SK-N-MC (cell line): ENCODE measurements around the gene SYCP3.

Experiments
- DNase-seq: peaks from one replicate; pipeline ENCODE4 v3.0.0-alpha.2; 2011; ENCODE audit warnings: low read depth, low spot score
- H3K27ac ChIP-seq: fragments of 200-600 bp; sonication (generic); 2 replicates; pipeline ENCODE4 v1.5.1; 2016; ENCODE audit warnings: mixed run types
- H3K36me3 ChIP-seq: fragments of 200-600 bp; sonication (generic); 2 replicates; pipeline ENCODE4 v1.6.1; 2017; ENCODE audit warnings: antibody characterized with exemption, low read length, mixed read lengths; ENCODE audit not compliant: insufficient read depth
- H3K4me3 ChIP-seq: fragments of 200-600 bp; sonication (generic); 2 replicates; pipeline ENCODE4 v1.5.1; 2016
- H3K9ac ChIP-seq: fragments of 200-600 bp; sonication (generic); 2 replicates; pipeline ENCODE4 v1.8.0; 2017; ENCODE audit warnings: mixed run types, mixed read lengths; ENCODE audit not compliant: insufficient read length
- H3K9me3 ChIP-seq: fragments of 200-600 bp; sonication (generic); 2 replicates; pipeline ENCODE4 v1.6.1; 2017; ENCODE audit warnings: low read depth, mild to moderate bottlenecking, antibody characterized with exemption, low read length, moderate library complexity, mixed read lengths
- EZH2 ChIP-seq: fragments of 200-600 bp; sonication (generic); IDR thresholded peaks from one replicate; pipeline ENCODE4 v1.6.1; 2017; ENCODE audit warnings: antibody characterized with exemption
- FOXP2 ChIP-seq: optimal IDR thresholded peaks from 2 replicates; pipeline ENCODE3; 2011; ENCODE audit warnings: mild to moderate bottlenecking, moderate library complexity; ENCODE audit not compliant: insufficient read depth; ENCODE audit errors: extremely low read length, control extremely low read depth
- POLR2AphosphoS5 ChIP-seq: IDR thresholded peaks from 2 replicates; pipeline ENCODE4 v1.6.1; 2012; ENCODE audit warnings: mild to moderate bottlenecking, low read depth, low read length, borderline replicate concordance

Gene SYCP3

GRCh38 chr12:101738920-101739665 is at the start of gene SYCP3:
SYCP3 (minus strand) TSS chr12:101739462; CDS start chr12:101737935, 1,527 bp downstream.
- H3K4me3 ChIP-seq, result no peak within 1 kb of the TSS
- H3K36me3 ChIP-seq, result peaks cover 7% of the 10 kb centered on the region
- DNase-seq, result no peak
- no peak within 1 kb of the TSS for H3K9ac ChIP-seq
- no peaks in the 10 kb centered on the region for H3K9me3 ChIP-seq
- no peak for TF ChIP-seq EZH2
- TF ChIP-seq POLR2AphosphoS5, result no peak
- no peak for TF ChIP-seq FOXP2
- H3K27ac ChIP-seq, result no peak within 1 kb of the TSS

- no peak overlapping the region for H3K4me3 ChIP-seq
- TF ChIP-seq EZH2 (no peak), POLR2AphosphoS5 (no peak), FOXP2 (no peak)
- DNase-seq, result no peak
These were observed 46.4 kb upstream of the SYCP3 start for GRCh38 chr12:101785671-101786070.

GRCh38 chr12:101784376-101784775 is 45.1 kb upstream of the SYCP3 start:
- Histone ChIP-seq H3K9me3 (no peaks in the 10 kb centered on the region), H3K4me3 (no peak overlapping the region), H3K36me3 (no peaks in the 10 kb centered on the region)

More at GRCh38 chr12:101785671-101786070, 46.4 kb upstream of the SYCP3 start:
- Histone ChIP-seq H3K9ac (no peak overlapping the region), H3K36me3 (no peaks in the 10 kb centered on the region), H3K27ac (no peak overlapping the region), H3K9me3 (no peaks in the 10 kb centered on the region)

GRCh38 chr12:101783838-101784237 is 44.6 kb upstream of the SYCP3 start:
- no peaks in the 10 kb centered on the region for H3K36me3 ChIP-seq
- TF ChIP-seq FOXP2 (no peak), EZH2 (no peak), POLR2AphosphoS5 (no peak)

More at GRCh38 chr12:101784376-101784775, 45.1 kb upstream of the SYCP3 start:
- H3K9ac ChIP-seq, result no peak overlapping the region
- H3K27ac ChIP-seq, result no peak overlapping the region
- TF ChIP-seq POLR2AphosphoS5, result no peak
- TF ChIP-seq FOXP2, result no peak
- TF ChIP-seq EZH2, result no peak
- DNase-seq, result no peak

GRCh38 chr12:101783150-101783549 is 43.9 kb upstream of the SYCP3 start:
- Histone ChIP-seq H3K9me3 (no peaks in the 10 kb centered on the region), H3K27ac (no peak overlapping the region), H3K36me3 (no peaks in the 10 kb centered on the region), H3K9ac (no peak overlapping the region), H3K4me3 (no peak overlapping the region)
- TF ChIP-seq POLR2AphosphoS5, result no peak
- no peak for TF ChIP-seq FOXP2
- no peak for TF ChIP-seq EZH2
- DNase-seq, result no peak

More at GRCh38 chr12:101783838-101784237, 44.6 kb upstream of the SYCP3 start:
- no peak for DNase-seq
- no peak overlapping the region for H3K27ac ChIP-seq
- H3K9ac ChIP-seq, result no peak overlapping the region
- H3K4me3 ChIP-seq, result no peak overlapping the region
- no peaks in the 10 kb centered on the region for H3K9me3 ChIP-seq

GRCh38 chr12:101782273-101782731 is 43.0 kb upstream of the SYCP3 start:
- H3K9ac ChIP-seq, result no peak overlapping the region
- no peaks in the 10 kb centered on the region for H3K36me3 ChIP-seq
- no peak overlapping the region for H3K27ac ChIP-seq
- H3K9me3 ChIP-seq, result no peaks in the 10 kb centered on the region
- no peak for TF ChIP-seq POLR2AphosphoS5
- TF ChIP-seq EZH2, result no peak
- TF ChIP-seq FOXP2, result no peak
- H3K4me3 ChIP-seq, result no peak overlapping the region
- DNase-seq, result no peak

- Histone ChIP-seq H3K9ac (no peak overlapping the region), H3K36me3 (no peaks in the 10 kb centered on the region), H3K4me3 (no peak overlapping the region), H3K27ac (no peak overlapping the region), H3K9me3 (no peaks in the 10 kb centered on the region)
- no peak for DNase-seq
- TF ChIP-seq FOXP2, result no peak
- TF ChIP-seq POLR2AphosphoS5, result no peak
- no peak for TF ChIP-seq EZH2
These were observed 42.6 kb upstream of the SYCP3 start for GRCh38 chr12:101781834-101782233.

- Histone ChIP-seq H3K9ac (no peak overlapping the region), H3K4me3 (no peak overlapping the region), H3K27ac (no peak overlapping the region), H3K9me3 (no peaks in the 10 kb centered on the region), H3K36me3 (no peaks in the 10 kb centered on the region)
- DNase-seq, result no peak
- TF ChIP-seq POLR2AphosphoS5 (no peak), FOXP2 (no peak), EZH2 (no peak)
These were observed 41.3 kb upstream of the SYCP3 start for GRCh38 chr12:101780599-101780998.

- Histone ChIP-seq H3K27ac (no peak overlapping the region), H3K36me3 (no peaks in the 10 kb centered on the region)
These were observed 40.4 kb upstream of the SYCP3 start for GRCh38 chr12:101779626-101780025.

More at GRCh38 chr12:101779626-101780025, 40.4 kb upstream of the SYCP3 start:
- H3K4me3 ChIP-seq, result no peak overlapping the region
- H3K9ac ChIP-seq, result no peak overlapping the region
- H3K9me3 ChIP-seq, result no peaks in the 10 kb centered on the region
- TF ChIP-seq EZH2 (no peak), POLR2AphosphoS5 (no peak), FOXP2 (no peak)
- no peak for DNase-seq
